Measurements from ENCODE around the gene GPX3. TPM values are rescaled to one million over a fixed set of nuclear protein-coding genes. Genes with fewer than 3 reads are reported as not detected.

The GPX3 gene
- total RNA-seq, 1 donor from 2014 or later, result 1,259 TPM

DNA sequence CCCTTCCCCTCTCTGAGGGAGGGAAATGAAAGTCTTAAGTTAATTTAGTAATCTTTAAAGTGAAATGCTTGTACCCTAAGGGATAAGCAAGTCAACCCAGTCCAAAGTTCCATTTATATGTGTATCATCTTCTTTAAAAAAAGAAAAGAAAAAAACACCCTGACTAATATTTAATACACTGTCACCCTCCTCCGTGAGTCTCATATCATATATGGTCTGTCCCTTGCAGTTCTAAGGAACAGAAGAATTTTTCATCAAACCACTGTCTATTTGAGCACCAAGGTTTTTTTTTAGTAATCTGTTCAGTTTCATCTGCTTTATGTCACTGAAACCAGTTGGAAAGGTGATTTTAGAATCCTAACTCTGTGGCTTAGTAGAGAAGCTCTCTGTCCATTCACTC lies 45.2 kb downstream of the GPX3 start:
- Histone ChIP-seq H3K27ac (no peak overlapping the region), H3K4me3 (no peak overlapping the region), H3K36me3 (peaks cover 31% of the 10 kb centered on the region), H3K9me3 (no peaks in the 10 kb centered on the region), H3K4me1 (peaks cover 67% of the 10 kb centered on the region), H3K27me3 (no peaks in the 10 kb centered on the region)
- no peak for DNase-seq
- intact Hi-C loops (cut with DNase I), result no loop called here
- ATAC-seq, result no peak
- TF ChIP-seq, protein P1, sequence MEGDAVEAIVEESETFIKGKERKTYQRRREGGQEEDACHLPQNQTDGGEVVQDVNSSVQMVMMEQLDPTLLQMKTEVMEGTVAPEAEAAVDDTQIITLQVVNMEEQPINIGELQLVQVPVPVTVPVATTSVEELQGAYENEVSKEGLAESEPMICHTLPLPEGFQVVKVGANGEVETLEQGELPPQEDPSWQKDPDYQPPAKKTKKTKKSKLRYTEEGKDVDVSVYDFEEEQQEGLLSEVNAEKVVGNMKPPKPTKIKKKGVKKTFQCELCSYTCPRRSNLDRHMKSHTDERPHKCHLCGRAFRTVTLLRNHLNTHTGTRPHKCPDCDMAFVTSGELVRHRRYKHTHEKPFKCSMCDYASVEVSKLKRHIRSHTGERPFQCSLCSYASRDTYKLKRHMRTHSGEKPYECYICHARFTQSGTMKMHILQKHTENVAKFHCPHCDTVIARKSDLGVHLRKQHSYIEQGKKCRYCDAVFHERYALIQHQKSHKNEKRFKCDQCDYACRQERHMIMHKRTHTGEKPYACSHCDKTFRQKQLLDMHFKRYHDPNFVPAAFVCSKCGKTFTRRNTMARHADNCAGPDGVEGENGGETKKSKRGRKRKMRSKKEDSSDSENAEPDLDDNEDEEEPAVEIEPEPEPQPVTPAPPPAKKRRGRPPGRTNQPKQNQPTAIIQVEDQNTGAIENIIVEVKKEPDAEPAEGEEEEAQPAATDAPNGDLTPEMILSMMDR (IDR thresholded peaks at IDR 0.05), result no peak

DNA sequence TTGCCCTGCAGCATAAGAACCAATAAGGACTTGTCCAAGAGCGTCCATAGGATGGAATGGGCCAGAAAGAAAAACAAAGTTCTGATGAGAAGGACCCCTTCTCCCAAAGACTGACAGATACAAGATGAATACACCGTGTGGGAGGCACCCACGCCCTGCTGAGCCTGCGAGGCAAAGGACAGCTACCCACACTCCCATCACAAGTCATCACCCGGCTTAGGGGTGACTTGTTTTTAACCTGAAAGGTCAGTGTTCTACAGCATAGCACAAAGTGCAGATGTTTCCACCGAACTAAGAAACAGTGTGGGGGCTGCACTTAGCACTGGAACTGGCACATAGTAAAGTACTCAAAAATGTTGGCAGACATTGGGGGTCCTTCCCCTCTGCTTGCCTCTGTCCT lies 46.5 kb downstream of the GPX3 start:
- Histone ChIP-seq H3K9me3 (no peaks in the 10 kb centered on the region), H3K36me3 (peaks cover 21% of the 10 kb centered on the region), H3K4me3 (no peak overlapping the region), H3K27me3 (no peaks in the 10 kb centered on the region), H3K27ac (no peak overlapping the region), H3K4me1 (peaks cover 71% of the 10 kb centered on the region)
- no peak for DNase-seq
- no peak for ATAC-seq
- intact Hi-C loops (cut with DNase I), result no loop called here
- TF ChIP-seq, protein P1 (IDR thresholded peaks at IDR 0.05), result no peak

DNA sequence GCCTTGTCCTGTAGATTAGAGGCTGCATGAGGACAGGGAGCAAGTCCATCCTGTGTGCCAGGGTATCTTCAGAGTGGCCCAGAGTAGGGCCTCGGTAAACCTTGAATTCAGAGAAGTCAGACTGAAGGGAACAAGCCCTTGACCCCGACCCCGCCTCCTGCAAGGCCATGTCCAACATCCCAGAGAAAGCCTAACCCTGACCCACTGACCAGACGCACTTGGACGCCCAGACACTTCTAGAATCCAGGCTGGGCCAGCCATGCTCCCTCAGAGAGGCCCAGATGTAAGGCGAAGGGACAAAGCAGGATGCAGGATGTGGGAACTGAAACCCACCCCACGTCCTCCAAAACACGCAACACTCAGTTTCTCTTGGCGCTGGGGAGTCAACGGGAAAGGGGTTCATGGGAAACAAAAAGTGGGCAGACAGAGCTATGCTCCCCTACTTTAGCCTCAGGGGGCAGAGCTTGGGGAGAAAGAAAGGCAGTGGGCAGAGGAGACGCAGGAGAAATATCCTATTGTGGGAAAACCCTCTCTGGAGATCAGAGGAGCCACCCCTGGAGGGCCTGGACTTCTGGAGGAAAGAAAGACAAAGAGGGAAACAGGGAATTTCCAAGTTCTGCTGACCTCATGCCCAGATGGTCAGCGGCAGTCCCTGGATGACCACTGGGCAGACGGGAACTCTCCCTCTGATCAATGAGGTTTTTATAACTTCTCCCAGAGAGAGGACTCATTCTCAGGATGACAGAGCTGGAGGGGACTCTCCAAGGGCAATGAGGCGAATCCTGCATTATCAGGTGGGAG lies 47.4 kb downstream of the GPX3 start:
- DNase-seq, result no peak
- no peak overlapping the region for H3K4me3 ChIP-seq
- H3K4me1 ChIP-seq, result peaks cover 76% of the 10 kb centered on the region
- H3K27me3 ChIP-seq, result no peaks in the 10 kb centered on the region
- ATAC-seq, result no peak
- intact Hi-C loops (cut with DNase I), result no loop called here
- TF ChIP-seq, protein P1 (IDR thresholded peaks at IDR 0.05), result no peak
- H3K36me3 ChIP-seq, result peaks cover 12% of the 10 kb centered on the region
- H3K9me3 ChIP-seq, result no peaks in the 10 kb centered on the region
- peak overlapping the region; percentile 63 for H3K27ac ChIP-seq

DNA sequence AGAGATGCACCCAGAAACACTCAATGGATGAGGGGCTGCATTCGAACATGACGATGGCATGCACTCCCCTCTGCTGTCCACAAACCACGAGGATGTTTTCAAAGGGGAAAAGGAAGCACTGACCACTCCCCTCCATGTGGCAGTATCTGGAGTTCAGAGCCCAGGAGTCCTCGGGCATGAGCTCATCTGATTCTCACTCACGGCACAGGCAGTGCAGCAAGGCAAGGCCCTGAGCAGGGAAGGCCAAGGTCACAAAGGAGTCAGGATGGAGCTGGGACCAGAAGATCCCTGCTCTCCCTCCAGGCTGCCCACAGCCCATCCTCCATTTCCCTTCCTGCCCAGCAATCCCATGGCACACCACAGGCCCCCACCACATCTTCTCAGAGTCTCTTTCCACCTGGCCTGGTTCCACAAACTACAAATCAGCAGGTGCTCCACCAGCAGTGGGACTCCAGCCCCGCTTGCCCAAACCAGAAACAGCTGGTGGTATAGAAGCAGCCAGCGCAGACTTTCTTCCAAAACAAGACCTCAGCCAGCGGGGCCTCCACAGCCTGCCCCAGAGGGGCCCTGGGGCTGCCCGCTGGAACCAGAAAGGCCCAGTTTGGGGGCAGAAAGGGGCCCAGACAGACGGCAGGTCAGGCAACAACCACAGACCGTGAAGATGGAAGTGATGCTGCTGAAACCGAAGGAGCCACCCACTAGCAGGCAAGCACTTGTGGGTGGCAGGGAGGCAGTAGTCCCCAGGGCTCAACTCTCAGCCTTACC lies 48.2 kb downstream of the GPX3 start:
- H3K4me1 ChIP-seq, result peaks cover 71% of the 10 kb centered on the region
- peak overlapping the region; percentile 63 for H3K27ac ChIP-seq
- peaks cover 10% of the 10 kb centered on the region for H3K36me3 ChIP-seq
- H3K9me3 ChIP-seq, result no peaks in the 10 kb centered on the region
- TF ChIP-seq, protein P1 (IDR thresholded peaks at IDR 0.05), result no peak
- ATAC-seq (peak; percentile 7), DNase-seq (no peak)
- intact Hi-C loops (cut with DNase I), result no loop called here
- no peaks in the 10 kb centered on the region for H3K27me3 ChIP-seq
- H3K4me3 ChIP-seq, result no peak overlapping the region

DNA sequence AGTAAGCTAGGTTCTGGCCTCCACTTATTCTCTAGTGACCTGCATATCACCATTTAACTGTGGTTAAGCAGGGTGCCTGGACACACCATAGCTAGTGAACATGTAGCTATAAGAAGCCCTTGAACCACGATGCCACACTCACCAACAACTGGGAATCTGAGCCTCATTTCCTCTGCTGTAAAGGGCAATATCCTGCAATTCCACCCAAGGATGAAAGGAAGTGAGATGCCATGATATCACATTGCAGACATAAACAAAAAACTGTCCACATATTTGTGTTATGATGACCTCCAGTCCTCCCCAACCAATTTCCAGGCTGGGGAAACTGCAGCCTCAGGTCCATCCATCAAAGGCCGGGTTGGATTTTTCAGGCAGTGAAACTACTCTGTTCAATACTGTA lies 50.1 kb downstream of the GPX3 start:
- Histone ChIP-seq H3K4me1 (peaks cover 64% of the 10 kb centered on the region), H3K27me3 (no peaks in the 10 kb centered on the region), H3K4me3 (no peak overlapping the region), H3K9me3 (no peaks in the 10 kb centered on the region), H3K27ac (peak overlapping the region; percentile 40), H3K36me3 (peaks cover 10% of the 10 kb centered on the region)
- no peak for ATAC-seq
- intact Hi-C loops (cut with DNase I), result no loop called here
- TF ChIP-seq, protein P1 (IDR thresholded peaks at IDR 0.05), result no peak
- no peak for DNase-seq
